Endodermal cell (in vitro differentiated cells): Measurements from ENCODE around the gene KDM4F. TPM values are rescaled to one million over a fixed set of nuclear protein-coding genes. Genes with fewer than 3 reads are reported as not detected.

Source experiments
- DNase-seq: peaks from one replicate; pipeline ENCODE4 v3.0.0-alpha.2; 2017
- H3K27ac ChIP-seq: 2 replicates; pipeline ENCODE4 v1.5.1; 2013; ENCODE audit warnings: mild to moderate bottlenecking, low read depth, low read length, moderate library complexity
- H3K27me3 ChIP-seq: 2 replicates; pipeline ENCODE4 v1.6.1; 2013; ENCODE audit warnings: mild to moderate bottlenecking, low read length, moderate library complexity; ENCODE audit not compliant: insufficient read depth, control insufficient read depth, poor library complexity, severe bottlenecking
- H3K36me3 ChIP-seq: 2 replicates; pipeline ENCODE4 v1.7.0; 2013; ENCODE audit warnings: mild to moderate bottlenecking, low read length, moderate library complexity; ENCODE audit not compliant: control insufficient read depth, insufficient read depth
- H3K4me1 ChIP-seq: one replicate; pipeline ENCODE4 v1.7.0; 2013; ENCODE audit warnings: low read length; ENCODE audit not compliant: control insufficient read depth, insufficient read depth
- H3K4me3 ChIP-seq: 2 replicates; pipeline ENCODE4 v1.5.1; 2013; ENCODE audit warnings: mild to moderate bottlenecking, low read length, moderate library complexity
- H3K9ac ChIP-seq: 2 replicates; pipeline ENCODE4 v1.6.1; 2013; ENCODE audit warnings: mild to moderate bottlenecking, low read length, moderate library complexity; ENCODE audit not compliant: poor library complexity, severe bottlenecking; ENCODE audit errors: extremely low read depth
- H3K9me3 ChIP-seq: 2 replicates; pipeline ENCODE4 v1.6.1; 2013; ENCODE audit warnings: mild to moderate bottlenecking, low read length, moderate library complexity; ENCODE audit not compliant: control insufficient read depth
- H3K27ac Mint-ChIP-seq: 2 replicates; pipeline ENCODE4 v1.8.0; 2020; ENCODE audit warnings: mixed read lengths
- H3K27me3 Mint-ChIP-seq: 2 replicates; pipeline ENCODE4 v1.8.0; 2021; ENCODE audit warnings: mild to moderate bottlenecking, mixed read lengths; ENCODE audit not compliant: insufficient read depth
- H3K36me3 Mint-ChIP-seq: 2 replicates; pipeline ENCODE4 v1.8.0; 2020; ENCODE audit warnings: low read depth, mixed read lengths
- H3K4me1 Mint-ChIP-seq: 2 replicates; pipeline ENCODE4 v1.8.0; 2020; ENCODE audit warnings: mixed read lengths
- H3K4me3 Mint-ChIP-seq: 2 replicates; pipeline ENCODE4 v1.8.0; 2020; ENCODE audit warnings: mild to moderate bottlenecking, moderate library complexity, mixed read lengths
- H3K9me3 Mint-ChIP-seq: 2 replicates; pipeline ENCODE4 v1.8.0; 2020; ENCODE audit warnings: mild to moderate bottlenecking, mixed read lengths
- WGBS, 2 experiments: methylation state at CpG; one replicate each; pipeline versions ENCODE4 v1.1.5 to v1.1.7; 2013; ENCODE audit warnings: missing lambda C conversion rate in 2 of 2, mixed read lengths in 1 of 2; ENCODE audit not compliant: insufficient coverage in 1 of 2, insufficient read length in 1 of 2; 5-methylcytosine and 5-hydroxymethylcytosine counted together
- total RNA-seq, 2 donors: library from RNA; stranded (reverse); fragmentation: NEBNext Ultra II Directional in 1 of 2; extraction: Animal tissue kit (Norgen Biotek cat#: 25700) in 1 of 2; gene quantifications; 2 replicates in 1 of 2; 3 replicates in 1 of 2; pipeline ENCODE4 v1.2.1, GENCODE V29; 2021
- TF ChIP-seq, protein P1 (sequence below): fragments of 200-600 bp; sonication (generic); conservative IDR thresholded peaks from 2 replicates; pipeline ENCODE4 v1.5.0; 2021; ENCODE audit warnings: antibody characterized with exemption, mild to moderate bottlenecking

The KDM4F gene
- total RNA-seq, 2 donors from 2014 or later: not detected

DNA sequence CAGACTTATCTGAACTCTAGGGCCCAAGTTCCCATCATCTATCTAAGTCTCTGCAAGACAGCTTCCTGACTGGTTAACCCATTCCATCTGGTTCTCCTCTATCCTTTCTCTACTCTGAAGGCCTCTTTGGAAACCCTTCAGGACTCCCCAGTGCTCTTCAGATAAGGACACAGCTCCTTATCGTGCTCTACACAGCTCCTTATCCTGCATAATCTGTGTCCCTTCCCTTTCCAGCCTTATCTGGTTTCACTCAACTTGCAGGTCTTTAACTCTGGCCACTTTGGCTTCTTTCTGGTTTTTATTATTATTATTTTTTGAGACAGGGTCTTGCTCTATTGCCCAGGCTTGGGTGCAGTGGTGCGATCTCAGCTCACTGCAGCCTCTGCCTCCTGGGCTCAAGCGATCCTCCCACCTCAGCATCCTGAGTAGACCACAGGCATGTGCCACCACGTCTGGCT lies 51.0 kb downstream of the KDM4F start:
- Mint-ChIP-seq H3K4me1 (peaks cover 16% of the 10 kb centered on the region), H3K4me3 (no peak overlapping the region), H3K27me3 (peaks cover 59% of the 10 kb centered on the region), H3K36me3 (no peaks in the 10 kb centered on the region), H3K9me3 (no peaks in the 10 kb centered on the region), H3K27ac (no peak overlapping the region)
- TF ChIP-seq, protein P1, sequence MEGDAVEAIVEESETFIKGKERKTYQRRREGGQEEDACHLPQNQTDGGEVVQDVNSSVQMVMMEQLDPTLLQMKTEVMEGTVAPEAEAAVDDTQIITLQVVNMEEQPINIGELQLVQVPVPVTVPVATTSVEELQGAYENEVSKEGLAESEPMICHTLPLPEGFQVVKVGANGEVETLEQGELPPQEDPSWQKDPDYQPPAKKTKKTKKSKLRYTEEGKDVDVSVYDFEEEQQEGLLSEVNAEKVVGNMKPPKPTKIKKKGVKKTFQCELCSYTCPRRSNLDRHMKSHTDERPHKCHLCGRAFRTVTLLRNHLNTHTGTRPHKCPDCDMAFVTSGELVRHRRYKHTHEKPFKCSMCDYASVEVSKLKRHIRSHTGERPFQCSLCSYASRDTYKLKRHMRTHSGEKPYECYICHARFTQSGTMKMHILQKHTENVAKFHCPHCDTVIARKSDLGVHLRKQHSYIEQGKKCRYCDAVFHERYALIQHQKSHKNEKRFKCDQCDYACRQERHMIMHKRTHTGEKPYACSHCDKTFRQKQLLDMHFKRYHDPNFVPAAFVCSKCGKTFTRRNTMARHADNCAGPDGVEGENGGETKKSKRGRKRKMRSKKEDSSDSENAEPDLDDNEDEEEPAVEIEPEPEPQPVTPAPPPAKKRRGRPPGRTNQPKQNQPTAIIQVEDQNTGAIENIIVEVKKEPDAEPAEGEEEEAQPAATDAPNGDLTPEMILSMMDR: no peak
- Histone ChIP-seq H3K4me3 (no peak overlapping the region), H3K9ac (no peak overlapping the region), H3K27me3 (peaks cover 34% of the 10 kb centered on the region), H3K4me1 (no peaks in the 10 kb centered on the region), H3K9me3 (no peaks in the 10 kb centered on the region), H3K36me3 (no peaks in the 10 kb centered on the region), H3K27ac (no peak overlapping the region)
- WGBS, 2 experiments: 88 to 100% methylated on average over 2 to 4 of the region's 4 CpGs
- DNase-seq: no peak

Other genes with a start within 250 kb of the KDM4F start
- 10 to 100 TPM; 73.9 to 81.4 TPM for gene CWC15, start 75.9 kb upstream of the KDM4F start, total RNA-seq
- 1 to 10 TPM; 1.7 to 3.1 TPM for gene KDM4D, start 75.7 kb upstream of the KDM4F start, total RNA-seq
- gene KDM4E, start 24.2 kb upstream of the KDM4F start, total RNA-seq: not detected
- 10 to 100 TPM; 16.3 to 20.1 TPM for gene SRSF8, start 17.5 kb downstream of the KDM4F start, total RNA-seq
- gene ENDOD1, start 40.4 kb downstream of the KDM4F start, total RNA-seq: 1 to 10 TPM; 1.9 to 2.7 TPM
- 10 to 100 TPM; 33.6 to 43.1 TPM for gene SESN3, start 181.8 kb downstream of the KDM4F start, total RNA-seq